A673 (cell line): ENCODE data around the gene CAPN13. TPM values are rescaled to one million over a fixed set of nuclear protein-coding genes. Genes with fewer than 3 reads are reported as not detected.

Source experiments
- BruUV-seq: library from RNA; stranded (reverse); fragments of 400-500 nt; replicated peaks from 2 replicates; lab custom pipeline; 2021; lab: Mats Ljungman, UMichigan
- CTCF ChIA-PET: fragments of 300-600 bp; sonication (Branson Sonifier 250); formaldehyde crosslinking; loops from one replicate; lab custom pipeline; 2022; ENCODE audit warnings: antibody characterized with exemption; lab: Charles Lee
- POLR2A ChIA-PET: fragments of 300-600 bp; sonication (Branson Sonifier 250); formaldehyde crosslinking; loops from one replicate; lab custom pipeline; 2022; ENCODE audit warnings: antibody characterized with exemption; ENCODE audit not compliant: low non-redundant PET; lab: Charles Lee
- DNase-seq: peaks from one replicate; pipeline ENCODE4 v3.0.0-alpha.2; 2015; ENCODE audit warnings: low spot score
- H3K27ac ChIP-seq: fragments of 200-600 bp; sonication (generic); 2 replicates; pipeline ENCODE4 v1.5.1; 2016; ENCODE audit warnings: mixed run types, low read depth, mild to moderate bottlenecking, mixed read lengths, antibody characterized with exemption, low read length; ENCODE audit not compliant: poor library complexity, severe bottlenecking
- H3K27me3 ChIP-seq: fragments of 200-600 bp; sonication (generic); replicated peaks from 2 replicates; pipeline ENCODE4 v1.6.1; 2017; ENCODE audit warnings: mixed run types, low read depth, mild to moderate bottlenecking, mixed read lengths, antibody characterized with exemption, low read length; ENCODE audit not compliant: insufficient read depth, poor library complexity
- H3K36me3 ChIP-seq: fragments of 200-600 bp; sonication (generic); 2 replicates; pipeline ENCODE4 v1.6.1; 2016; ENCODE audit warnings: mixed run types, mild to moderate bottlenecking, mixed read lengths, antibody characterized with exemption, low read length; ENCODE audit not compliant: insufficient read depth, poor library complexity, severe bottlenecking
- H3K4me1 ChIP-seq: fragments of 200-600 bp; sonication (generic); 2 replicates; pipeline ENCODE4 v1.6.1; 2017; ENCODE audit warnings: mixed run types, mild to moderate bottlenecking, mixed read lengths, antibody characterized with exemption, low read length; ENCODE audit not compliant: insufficient read depth, poor library complexity, severe bottlenecking
- H3K4me3 ChIP-seq: fragments of 200-600 bp; sonication (generic); 2 replicates; pipeline ENCODE4 v1.5.1; 2016; ENCODE audit warnings: low read depth, mixed run types, mild to moderate bottlenecking, mixed read lengths, low read length; ENCODE audit not compliant: poor library complexity, severe bottlenecking
- H3K9me3 ChIP-seq: fragments of 200-600 bp; sonication (generic); 2 replicates; pipeline ENCODE4 v1.6.1; 2016; ENCODE audit warnings: mixed run types, low read depth, mild to moderate bottlenecking, mixed read lengths, antibody characterized with exemption, low read length; ENCODE audit not compliant: poor library complexity, severe bottlenecking
- CTCF ChIP-seq: fragments of 300-800, 200-600 bp; sonication (generic); conservative IDR thresholded peaks from 2 replicates; pipeline ENCODE4 v1.5.1; 2017; ENCODE audit warnings: low read depth, mild to moderate bottlenecking, antibody characterized with exemption, low read length, moderate library complexity, mixed read lengths
- EZH2 ChIP-seq: fragments of 200-600 bp; sonication (generic); IDR thresholded peaks from 2 replicates; pipeline ENCODE4 v1.6.1; 2017; ENCODE audit warnings: borderline replicate concordance, low read depth, mild to moderate bottlenecking, mixed read lengths, antibody characterized with exemption, low read length; ENCODE audit not compliant: poor library complexity, severe bottlenecking
- intact Hi-C: fragments of 100-400 bp; cut with micrococcal nuclease; formaldehyde crosslinking; loops from one replicate; pipeline ENCODE4 v1.10.0; 2022; ENCODE audit not compliant: unreplicated experiment
- total RNA-seq: library from RNA; stranded (reverse); gene quantifications from 2 replicates; pipeline ENCODE4 v1.2.3, GENCODE V29; 2021

CAPN13 gene
- total RNA-seq, 1 experiment from 2014 or later = not detected

- Histone ChIP-seq H3K4me1 (no peaks in the 10 kb centered on the region), H3K27ac (no peak overlapping the region), H3K4me3 (no peak overlapping the region), H3K36me3 (no peaks in the 10 kb centered on the region), H3K9me3 (no peaks in the 10 kb centered on the region), H3K27me3 (peaks cover 41% of the 10 kb centered on the region)
- ChIA-PET POLR2A (no interaction called here), CTCF (no interaction called here)
- DNase-seq = no peak
- TF ChIP-seq EZH2 (no peak), CTCF (no peak)
- intact Hi-C loops = no loop called here
- no TSS peak for BruUV-seq
These were observed 39.1 kb downstream of the CAPN13 start for GRCh38 chr2:30768036-30768686.

- POLR2A ChIA-PET = no interaction called here
- H3K4me3 ChIP-seq = no peak overlapping the region
These were observed 40.6 kb downstream of the CAPN13 start for GRCh38 chr2:30766666-30767065.

GRCh38 chr2:30765876-30766470 lies 41.3 kb downstream of the CAPN13 start:
- TF ChIP-seq CTCF (no peak), EZH2 (no peak)
- Histone ChIP-seq H3K27me3 (peaks cover 41% of the 10 kb centered on the region), H3K27ac (no peak overlapping the region), H3K4me3 (no peak overlapping the region), H3K4me1 (no peaks in the 10 kb centered on the region), H3K9me3 (no peaks in the 10 kb centered on the region), H3K36me3 (no peaks in the 10 kb centered on the region)
- BruUV-seq = no TSS peak
- intact Hi-C loops = no loop called here
- ChIA-PET POLR2A (no interaction called here), CTCF (no interaction called here)
- no peak for DNase-seq

More at GRCh38 chr2:30766666-30767065, 40.6 kb downstream of the CAPN13 start:
- CTCF ChIA-PET = no interaction called here
- no peaks in the 10 kb centered on the region for H3K9me3 ChIP-seq
- peaks cover 38% of the 10 kb centered on the region for H3K27me3 ChIP-seq
- TF ChIP-seq CTCF (no peak), EZH2 (no peak)
- intact Hi-C loops = no loop called here
- no peak overlapping the region for H3K27ac ChIP-seq
- no peak for DNase-seq
- H3K4me1 ChIP-seq = no peaks in the 10 kb centered on the region
- no TSS peak for BruUV-seq
- H3K36me3 ChIP-seq = no peaks in the 10 kb centered on the region
